OCI-LY7 (cell line): Measurements from ENCODE around the gene CCDC3. TPM values are rescaled to one million over a fixed set of nuclear protein-coding genes. Genes with fewer than 3 reads are reported as not detected.

Experiments
- BruUV-seq: library from RNA; stranded (reverse); fragments of 400-500 nt; replicated peaks from 2 replicates; lab custom pipeline; 2021; lab: Mats Ljungman, UMichigan
- CTCF ChIA-PET: fragments of 300-600 bp; sonication (Branson Sonifier 250); formaldehyde crosslinking; loops from one replicate; lab custom pipeline; 2022; ENCODE audit warnings: antibody characterized with exemption; ENCODE audit not compliant: unreplicated experiment; lab: Charles Lee
- POLR2A ChIA-PET: fragments of 300-600 bp; sonication (Branson Sonifier 250); formaldehyde crosslinking; loops from one replicate; lab custom pipeline; 2022; ENCODE audit warnings: antibody characterized with exemption; lab: Charles Lee
- DNase-seq: peaks from one replicate; pipeline ENCODE4 v3.0.0-alpha.2; 2015; ENCODE audit warnings: low spot score
- H2AFZ ChIP-seq: fragments of 200-600 bp; sonication (generic), shearing (Covaris generic); 2 replicates; pipeline ENCODE4 v1.6.1; 2014; ENCODE audit warnings: mild to moderate bottlenecking, antibody characterized with exemption, low read length, moderate library complexity
- H3K27ac ChIP-seq: fragments of 200-600 bp; sonication (generic); 2 replicates; pipeline ENCODE4 v1.5.1; 2014; ENCODE audit warnings: mixed run types, low read depth, mild to moderate bottlenecking, moderate library complexity, low read length, inconsistent platforms; ENCODE audit not compliant: poor library complexity, severe bottlenecking
- H3K36me3 ChIP-seq: fragments of 200-600 bp; sonication (generic); 2 replicates; pipeline ENCODE4 v1.6.1; 2014; ENCODE audit warnings: mild to moderate bottlenecking, antibody characterized with exemption, low read length, moderate library complexity, mixed read lengths; ENCODE audit not compliant: insufficient read depth
- H3K4me1 ChIP-seq: fragments of 200-600 bp; sonication (generic); 2 replicates; pipeline ENCODE4 v1.5.1; 2014; ENCODE audit warnings: mild to moderate bottlenecking, low read length; ENCODE audit not compliant: insufficient read depth, poor library complexity, severe bottlenecking
- H3K4me2 ChIP-seq: fragments of 200-600 bp; sonication (generic); 2 replicates; pipeline ENCODE4 v1.6.1; 2014; ENCODE audit warnings: mild to moderate bottlenecking, low read length
- H3K4me3 ChIP-seq: fragments of 200-600 bp; sonication (generic); 2 replicates; pipeline ENCODE4 v1.5.1; 2014; ENCODE audit warnings: mild to moderate bottlenecking, low read depth, low read length; ENCODE audit not compliant: poor library complexity, severe bottlenecking
- H3K79me2 ChIP-seq: fragments of 200-600 bp; sonication (generic); 2 replicates; pipeline ENCODE4 v1.6.1; 2016; ENCODE audit warnings: low read depth, mild to moderate bottlenecking, low read length, moderate library complexity, mixed read lengths; ENCODE audit not compliant: insufficient read depth
- H3K9me2 ChIP-seq: fragments of 200-600 bp; sonication (generic); 2 replicates; pipeline ENCODE4 v1.6.1; 2016; ENCODE audit warnings: mild to moderate bottlenecking, low read length, mixed read lengths; ENCODE audit not compliant: insufficient read depth
- H3K9me3 ChIP-seq: fragments of 200-600 bp; sonication (generic); 2 replicates; pipeline ENCODE4 v1.6.1; 2014; ENCODE audit warnings: mild to moderate bottlenecking, mixed run types, low read length, mixed read lengths
- H4K20me1 ChIP-seq: fragments of 200-600 bp; sonication (generic); 2 replicates; pipeline ENCODE4 v1.6.1; 2014; ENCODE audit warnings: mild to moderate bottlenecking, antibody characterized with exemption, low read length, moderate library complexity, mixed read lengths; ENCODE audit not compliant: insufficient read depth
- CTCF ChIP-seq: fragments of 200-600 bp; sonication (generic); conservative IDR thresholded peaks from 2 replicates; pipeline ENCODE4 v1.5.1; 2014; ENCODE audit warnings: mild to moderate bottlenecking, antibody characterized with exemption, low read length, moderate library complexity, mixed read lengths
- EZH2phosphoT487 ChIP-seq: fragments of 200-600 bp; sonication (generic); IDR thresholded peaks from 2 replicates; pipeline ENCODE4 v1.6.1; 2018; ENCODE audit warnings: low read depth, borderline replicate concordance, mild to moderate bottlenecking, mixed run types, antibody characterized with exemption, low read length, moderate library complexity, mixed read lengths
- intact Hi-C: fragments of 100-400 bp; cut with micrococcal nuclease; formaldehyde crosslinking; loops from one replicate; pipeline ENCODE4 v1.10.0; 2022; ENCODE audit not compliant: unreplicated experiment
- total RNA-seq, 2 experiments: library from RNA; depleted of rRNA in 1 of 2; stranded (reverse); fragments of >200 nt in 1 of 2; shearing (Covaris generic) in 1 of 2; gene quantifications; 2 replicates each; pipeline ENCODE4 v1.2.3, GENCODE V29; 2014 to 2022

CCDC3 gene
- total RNA-seq, 2 experiments from 2014 or later, result not detected

GRCh38 chr10:12854988-12855387 lies 146.5 kb downstream of the CCDC3 start:
- no peak overlapping the region for H2AFZ ChIP-seq
- no peak for DNase-seq
- no peaks in the 10 kb centered on the region for H3K4me1 ChIP-seq
- no peaks in the 10 kb centered on the region for H4K20me1 ChIP-seq
- no peaks in the 10 kb centered on the region for H3K9me3 ChIP-seq
- no peaks in the 10 kb centered on the region for H3K36me3 ChIP-seq
- no TSS peak for BruUV-seq
- intact Hi-C loops, result no loop called here
- no peaks in the 10 kb centered on the region for H3K79me2 ChIP-seq
- ChIA-PET CTCF (no interaction called here), POLR2A (no interaction called here)
- no peaks in the 10 kb centered on the region for H3K9me2 ChIP-seq
- H3K4me2 ChIP-seq, result no peak overlapping the region
- no peak overlapping the region for H3K27ac ChIP-seq
- no peak overlapping the region for H3K4me3 ChIP-seq
- no peak for TF ChIP-seq EZH2phosphoT487
- no peak for TF ChIP-seq CTCF

DNA sequence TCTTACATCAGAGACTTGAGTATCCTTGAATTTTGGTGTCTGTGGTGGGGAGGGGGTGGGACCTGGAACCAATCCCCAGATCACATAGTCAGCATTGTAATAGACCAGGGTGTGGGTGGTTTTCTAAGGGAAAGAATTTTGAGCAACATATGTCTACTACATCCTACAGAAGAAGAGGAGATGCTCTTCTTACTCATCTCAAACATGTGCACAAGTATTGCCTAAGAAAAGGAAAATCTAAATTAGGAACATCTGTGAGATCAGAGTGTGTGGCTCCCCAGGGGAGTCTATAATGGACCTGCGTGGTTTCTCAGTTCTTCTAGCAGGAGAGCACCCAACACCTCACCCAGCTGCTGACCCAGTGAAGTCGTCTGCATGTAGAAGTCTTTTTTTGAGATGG lies 148.8 kb downstream of the CCDC3 start:
- H3K4me2 ChIP-seq, result no peak overlapping the region

More for the DNA sequence above, 148.8 kb downstream of the CCDC3 start:
- H2AFZ ChIP-seq, result no peak overlapping the region
- H4K20me1 ChIP-seq, result no peaks in the 10 kb centered on the region
- no peak overlapping the region for H3K27ac ChIP-seq
- H3K36me3 ChIP-seq, result no peaks in the 10 kb centered on the region
- intact Hi-C loops, result no loop called here
- ChIA-PET POLR2A (no interaction called here), CTCF (no interaction called here)
- no TSS peak for BruUV-seq
- no peaks in the 10 kb centered on the region for H3K79me2 ChIP-seq
- no peaks in the 10 kb centered on the region for H3K9me3 ChIP-seq
- no peaks in the 10 kb centered on the region for H3K9me2 ChIP-seq
- no peak for DNase-seq
- TF ChIP-seq CTCF (no peak), EZH2phosphoT487 (no peak)
- no peak overlapping the region for H3K4me3 ChIP-seq
- H3K4me1 ChIP-seq, result no peaks in the 10 kb centered on the region
